Cerebellar cortex (tissue), 1 donor: ENCODE data around the gene SLC9A7.

Experiments
- DNase-seq: peaks from one replicate; pipeline ENCODE4 v3.0.0-alpha.2; 2015; ENCODE audit warnings: low spot score

The SLC9A7 gene

DNA sequence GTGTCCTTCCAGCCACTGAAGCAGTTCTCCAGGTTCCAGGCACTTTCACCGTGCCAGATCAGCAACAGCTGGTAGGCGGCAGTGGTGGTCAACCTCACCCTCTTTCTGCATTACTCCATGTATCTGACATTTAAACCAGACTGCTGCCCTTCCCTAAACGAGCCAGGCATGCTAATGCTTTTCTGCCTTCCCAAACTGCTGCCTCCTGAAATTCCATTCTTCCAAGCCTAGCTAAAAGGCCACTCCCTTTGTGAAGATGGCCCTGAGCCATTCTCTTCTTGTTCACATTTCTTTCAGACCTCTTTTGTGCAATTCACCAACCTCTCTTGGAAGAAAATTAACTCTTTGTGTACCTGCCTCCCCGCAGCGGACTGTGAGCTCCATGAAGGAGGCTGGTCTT, 111.7 kb downstream of the SLC9A7 start:
- no peak for DNase-seq

DNA sequence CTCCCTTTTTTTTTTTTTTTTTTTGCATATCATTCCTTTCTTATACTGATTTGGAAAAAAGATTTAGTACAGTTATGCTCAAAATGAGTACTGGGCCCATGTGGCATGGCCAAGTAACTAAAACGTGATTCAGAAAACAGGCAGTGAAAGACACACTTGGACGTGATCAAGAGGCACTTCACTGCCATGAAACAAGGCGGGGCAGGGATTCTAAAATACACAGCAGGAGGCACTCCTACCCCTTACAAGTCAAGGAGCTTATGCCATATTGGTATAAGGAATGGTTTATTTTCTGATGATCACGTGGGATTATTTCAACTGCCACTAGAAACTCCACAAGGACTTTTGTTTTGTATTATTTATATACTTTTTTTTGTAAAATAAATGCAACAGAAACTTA, 113.3 kb downstream of the SLC9A7 start:
- no peak for DNase-seq

DNA sequence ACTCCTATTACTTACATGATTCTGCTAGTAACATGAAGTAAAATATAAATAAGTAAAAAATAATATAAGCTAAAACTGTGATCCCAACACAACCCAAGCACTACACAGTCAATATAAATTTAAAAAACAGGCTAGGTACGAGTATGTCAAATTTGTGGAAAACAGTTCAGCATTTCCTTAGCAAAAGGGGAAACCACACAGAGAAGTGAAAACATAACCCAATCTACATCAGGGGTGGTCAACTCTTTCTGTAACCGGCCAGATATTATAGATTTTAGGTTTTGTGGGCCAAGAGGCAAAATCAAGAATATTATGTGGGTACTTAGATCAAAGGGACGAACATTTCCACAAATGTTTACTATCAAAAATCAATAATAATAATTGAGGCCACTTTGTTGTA, 115.3 kb downstream of the SLC9A7 start:
- DNase-seq, result no peak

DNA sequence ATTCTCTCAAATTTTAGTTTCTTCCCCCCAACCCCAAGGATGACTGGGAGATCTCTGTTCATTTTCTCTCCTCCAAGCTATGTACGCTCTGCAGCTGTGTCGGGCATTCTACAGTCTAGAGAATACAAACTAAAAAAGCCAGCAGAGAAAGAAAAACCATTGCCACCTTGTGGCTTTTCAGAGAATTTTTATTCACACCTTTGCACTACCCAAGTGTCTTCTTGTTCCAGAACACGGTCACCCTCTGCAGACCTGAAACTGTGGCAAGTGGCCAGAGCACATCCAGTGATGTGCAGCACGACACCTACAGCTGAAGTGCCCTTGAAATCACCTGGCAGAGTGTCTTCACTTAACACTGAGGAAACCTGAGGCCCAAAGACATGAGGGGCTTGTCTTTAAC, 116.8 kb downstream of the SLC9A7 start:
- peak; percentile 31 for DNase-seq

DNA sequence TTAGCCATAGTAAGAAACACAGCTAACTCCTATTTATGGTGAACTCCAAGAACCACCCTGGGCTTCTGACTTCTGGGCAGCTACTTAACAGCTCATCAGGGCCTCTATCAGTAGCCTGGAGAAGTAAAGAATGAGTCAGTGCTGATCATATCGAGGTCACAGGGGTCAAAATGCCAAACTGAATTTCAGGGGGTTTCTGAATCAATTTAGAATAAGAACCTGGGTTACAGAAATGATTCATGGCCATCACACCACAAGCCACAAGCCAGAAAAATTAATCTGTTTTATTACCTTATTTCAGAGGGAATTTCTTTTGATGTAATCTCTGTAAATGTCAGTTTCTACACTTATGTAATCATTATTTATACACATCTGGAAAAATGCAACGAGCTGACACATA, 121.0 kb downstream of the SLC9A7 start:
- no peak for DNase-seq

DNA sequence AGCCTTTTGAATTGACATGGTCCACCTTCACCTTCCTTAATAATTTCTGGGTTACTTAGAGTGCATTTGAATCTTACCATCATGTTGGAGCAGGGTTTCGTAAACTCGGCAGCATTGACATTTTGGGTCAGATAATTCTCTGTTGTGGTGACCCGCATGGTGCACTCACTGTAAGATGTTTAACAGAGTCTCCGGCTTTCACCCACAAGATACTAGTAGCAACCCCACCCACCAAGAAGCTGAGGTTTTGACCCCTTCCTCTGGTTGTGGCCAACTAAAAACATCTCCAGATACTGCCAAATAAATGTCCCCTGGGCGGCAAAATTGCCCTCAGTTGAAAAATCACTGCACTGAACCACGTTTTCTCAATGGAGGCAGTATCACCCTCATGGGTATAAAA, 122.7 kb downstream of the SLC9A7 start:
- no peak for DNase-seq

DNA sequence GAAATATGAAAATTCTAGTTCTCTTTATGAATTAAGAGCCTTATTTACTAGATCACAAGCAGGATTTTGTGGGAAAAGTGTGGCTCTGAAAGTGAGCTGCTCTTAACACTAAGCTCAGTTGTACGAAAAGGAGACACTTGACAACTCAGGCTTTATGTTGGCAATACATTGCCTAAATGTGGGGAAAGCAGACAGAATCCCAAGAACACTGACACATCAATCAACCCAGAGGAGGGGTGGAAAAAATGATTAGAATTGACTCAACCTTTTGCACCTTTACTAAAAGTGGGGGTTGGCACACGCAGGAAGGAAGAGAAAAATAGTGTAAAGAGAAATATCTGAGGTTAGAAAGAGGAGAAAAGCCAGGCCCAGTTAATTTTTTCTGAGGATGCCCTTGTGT, 123.7 kb downstream of the SLC9A7 start:
- no peak for DNase-seq

DNA sequence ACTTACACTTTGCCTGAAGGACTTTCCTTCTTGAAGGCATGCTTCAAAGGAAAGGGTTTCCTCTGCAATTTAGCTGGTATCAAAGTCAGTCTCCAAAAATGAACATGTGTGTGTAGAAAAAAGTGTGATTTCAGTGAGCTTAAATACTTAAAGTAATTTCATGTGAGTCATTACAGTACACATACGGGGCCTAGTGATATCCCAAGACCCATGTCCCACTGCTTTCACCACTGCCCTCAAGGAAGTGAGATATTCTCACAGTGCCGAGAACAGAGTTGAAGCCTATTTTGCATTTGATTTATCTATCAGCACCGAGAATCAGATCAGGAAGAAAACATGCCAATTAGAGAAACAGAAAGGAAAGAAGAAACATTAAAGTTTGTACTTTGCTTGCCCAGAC, 124.3 kb downstream of the SLC9A7 start:
- DNase-seq, result no peak

DNA sequence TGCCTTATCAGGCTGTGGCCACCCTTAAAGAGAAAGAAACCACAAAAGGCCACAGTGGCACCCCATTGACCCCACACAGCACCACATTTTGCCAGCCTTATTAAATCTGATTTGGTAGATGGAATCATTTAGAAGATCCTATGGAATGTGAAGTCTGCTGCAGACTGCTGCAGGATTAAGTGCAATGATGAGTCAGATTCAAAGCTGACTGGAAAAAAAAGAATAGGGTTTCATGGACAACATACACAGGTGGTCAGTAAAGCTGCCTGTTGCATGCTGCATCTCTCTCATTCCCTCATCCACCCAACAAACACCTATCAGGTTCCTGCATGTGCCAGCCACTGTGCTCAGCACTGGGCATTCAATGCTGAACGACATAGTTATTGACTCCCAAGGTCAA, 128.8 kb downstream of the SLC9A7 start:
- DNase-seq, result no peak

DNA sequence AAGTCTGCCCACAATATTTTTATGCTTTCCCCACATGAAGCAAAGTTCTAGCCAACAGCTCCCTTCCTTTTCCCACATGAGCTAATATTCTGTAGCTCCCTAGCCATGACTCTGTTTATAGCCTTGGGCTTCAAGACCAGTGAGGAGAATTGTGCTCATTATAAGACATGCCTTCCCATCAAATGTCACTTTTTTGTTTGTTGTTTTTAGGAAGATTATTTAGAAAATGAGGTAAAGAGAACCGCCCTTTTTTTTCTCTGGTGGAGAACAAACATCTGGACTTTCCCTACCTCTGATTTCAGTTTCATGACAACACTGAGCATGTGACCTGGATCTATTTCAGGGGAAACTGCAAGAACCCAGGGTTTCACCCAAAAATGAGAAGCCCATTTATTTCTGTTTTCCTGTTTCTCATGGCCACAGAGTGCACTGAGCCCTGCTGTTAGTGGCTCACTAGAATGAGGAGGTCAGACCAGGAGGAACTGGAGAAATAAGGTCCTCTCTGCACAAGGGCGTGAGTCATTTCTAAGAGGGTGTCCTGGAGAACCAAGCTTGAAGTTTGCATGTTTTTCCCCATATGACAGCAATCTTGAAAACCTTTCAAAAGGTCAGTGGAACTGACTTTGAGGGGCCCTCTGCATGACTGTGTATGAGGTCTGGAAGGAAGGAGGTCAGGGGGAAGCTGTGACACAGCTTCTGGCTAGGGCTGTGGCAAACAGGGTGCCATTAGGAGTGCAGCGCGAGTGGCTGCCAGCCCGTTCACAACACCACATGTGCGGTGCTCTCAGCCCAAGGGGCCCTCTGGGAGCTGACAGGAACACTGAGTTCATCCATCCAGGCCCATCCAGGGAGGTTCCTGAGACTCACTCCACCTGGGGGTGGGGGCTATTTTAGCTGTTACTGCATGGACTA, 130.2 kb downstream of the SLC9A7 start:
- no peak for DNase-seq

DNA sequence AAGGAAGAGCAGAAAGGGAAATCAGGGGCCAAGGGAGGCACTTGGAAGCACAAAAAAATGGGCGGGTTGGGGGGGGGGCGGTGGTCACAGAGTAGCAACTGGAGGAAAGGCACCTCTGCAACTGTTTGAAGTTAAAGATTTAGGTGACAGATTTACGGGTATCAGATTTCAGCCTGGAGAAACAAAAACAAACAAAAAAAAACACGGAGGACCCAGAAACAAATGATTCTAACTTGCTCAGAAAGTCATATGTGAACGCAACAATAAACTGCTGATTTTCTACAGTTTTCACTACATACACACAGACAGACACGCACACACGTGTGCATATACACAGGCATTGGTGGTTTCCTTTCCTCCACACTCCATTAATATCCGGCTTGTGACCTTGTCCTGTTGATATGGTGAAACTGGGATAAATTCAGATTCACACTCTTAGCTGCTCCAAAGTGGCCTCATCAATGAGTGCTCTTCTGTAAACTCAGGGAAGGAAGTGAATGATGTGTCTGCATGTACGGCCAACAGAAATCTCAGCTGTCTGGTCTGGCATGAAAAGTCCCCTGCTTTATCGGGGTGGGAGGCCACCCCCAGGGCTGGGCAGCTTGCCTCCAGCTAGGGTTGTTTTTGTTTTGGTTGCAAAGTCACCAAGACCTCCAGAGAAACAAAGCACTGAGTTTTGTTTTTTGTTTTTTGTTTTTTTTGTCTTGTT, 131.1 kb downstream of the SLC9A7 start:
- DNase-seq, result no peak

DNA sequence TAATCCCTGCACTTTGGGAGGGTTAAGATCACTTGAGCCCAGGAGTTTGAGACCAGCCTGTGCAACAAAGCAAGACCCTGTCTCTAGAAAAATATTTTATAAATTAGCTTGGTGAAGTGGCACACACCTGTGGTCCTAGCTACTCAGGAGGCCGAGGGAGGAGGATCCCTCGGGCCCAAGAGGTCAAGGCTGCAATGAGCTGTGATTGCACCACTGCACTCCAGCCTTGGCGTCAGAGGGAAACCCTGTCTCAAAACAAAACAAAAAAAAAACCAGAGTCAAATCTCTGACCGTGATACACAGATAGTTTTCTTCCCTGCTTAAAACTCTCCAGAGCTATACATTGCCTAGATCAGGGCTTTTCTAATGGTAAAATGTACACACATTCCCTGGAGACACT, 131.9 kb downstream of the SLC9A7 start:
- DNase-seq, result no peak

DNA sequence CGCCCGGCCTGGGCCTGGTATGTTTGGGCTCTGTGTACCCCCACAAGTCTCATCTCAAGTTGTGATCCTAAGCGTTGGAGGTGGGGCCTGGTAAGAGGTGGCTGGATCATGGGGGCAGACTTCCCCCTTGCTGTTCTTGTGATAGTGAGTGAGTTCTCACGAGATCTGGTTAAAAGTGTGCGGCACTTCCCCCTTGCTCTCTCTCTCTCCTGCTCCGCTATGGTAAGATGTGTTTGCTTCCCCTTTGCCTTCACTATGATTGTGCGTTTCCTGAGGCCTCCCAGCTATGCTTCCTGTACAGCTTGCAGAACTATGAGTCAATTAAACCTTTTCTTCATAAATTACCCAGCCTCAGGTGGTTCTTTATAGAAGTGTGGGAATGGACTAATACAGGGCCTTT, 132.4 kb downstream of the SLC9A7 start:
- no peak for DNase-seq

DNA sequence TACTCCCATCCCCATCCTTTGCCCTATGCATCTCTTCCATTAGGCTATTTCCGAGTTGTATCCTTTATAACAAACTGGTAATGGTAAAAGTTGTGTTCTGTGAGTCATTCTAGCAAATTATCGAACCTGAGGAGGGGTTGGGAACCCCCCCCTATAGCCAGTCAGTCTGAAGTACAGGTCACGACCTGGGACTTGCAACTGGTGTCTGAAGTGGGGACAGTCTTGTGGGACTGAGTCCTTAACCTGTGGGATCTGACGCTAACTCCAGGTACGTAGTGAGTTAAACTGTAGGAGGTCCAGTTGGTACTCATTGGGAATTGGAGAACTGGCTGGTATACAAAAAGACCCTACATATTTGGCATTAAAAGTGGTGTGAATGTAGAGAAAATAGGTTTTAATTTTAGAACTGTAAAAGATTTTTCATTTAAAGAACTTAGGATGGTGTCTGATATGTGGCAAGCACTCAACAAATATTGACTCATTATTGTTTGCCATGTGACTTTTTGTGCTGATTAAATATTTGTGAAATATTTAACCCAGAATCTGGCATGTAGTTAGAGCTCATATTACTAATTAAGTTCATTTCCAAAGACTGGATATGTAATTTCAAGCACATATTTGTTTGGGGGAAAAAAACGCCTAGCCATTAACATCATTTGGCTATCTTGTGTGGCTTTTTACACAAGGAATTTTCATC, 134.7 kb downstream of the SLC9A7 start:
- DNase-seq, result no peak

DNA sequence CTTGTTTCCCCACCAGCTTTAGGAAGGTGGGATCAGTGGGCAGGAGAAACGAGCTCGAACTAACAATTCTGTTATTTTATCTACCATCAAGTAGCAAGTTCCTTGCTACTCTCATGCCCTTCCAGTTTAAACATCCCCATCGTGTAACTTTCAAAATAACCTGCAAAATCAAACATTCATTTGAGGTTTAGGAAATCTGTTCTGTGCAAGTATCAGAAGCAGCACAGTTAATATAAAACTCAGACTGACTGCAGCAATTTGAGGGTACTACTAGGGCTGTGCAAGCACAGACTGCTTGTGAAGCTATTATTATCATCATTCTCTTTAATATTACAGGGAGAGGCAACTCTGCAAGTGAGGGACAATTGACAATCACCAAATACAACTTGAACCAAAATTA, 137.3 kb downstream of the SLC9A7 start:
- no peak for DNase-seq

DNA sequence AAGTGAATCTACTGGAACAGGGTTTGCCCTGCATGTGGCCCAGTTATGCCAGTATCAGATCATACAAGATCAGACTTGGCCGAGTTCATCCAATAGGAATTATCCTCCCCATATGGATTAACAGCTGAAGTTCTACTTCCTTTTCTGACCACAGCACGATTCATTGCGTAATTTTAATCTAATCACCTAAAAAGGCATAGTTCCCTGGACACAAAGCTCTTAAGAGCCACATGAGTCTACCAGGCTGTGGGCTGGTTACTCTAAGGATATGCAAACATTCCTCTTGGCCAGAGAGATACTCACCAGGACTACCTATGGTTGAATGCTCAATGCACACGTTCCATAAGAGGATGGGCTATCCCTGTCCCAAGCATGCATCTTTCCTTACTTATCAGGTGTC, 138.4 kb downstream of the SLC9A7 start:
- no peak for DNase-seq

DNA sequence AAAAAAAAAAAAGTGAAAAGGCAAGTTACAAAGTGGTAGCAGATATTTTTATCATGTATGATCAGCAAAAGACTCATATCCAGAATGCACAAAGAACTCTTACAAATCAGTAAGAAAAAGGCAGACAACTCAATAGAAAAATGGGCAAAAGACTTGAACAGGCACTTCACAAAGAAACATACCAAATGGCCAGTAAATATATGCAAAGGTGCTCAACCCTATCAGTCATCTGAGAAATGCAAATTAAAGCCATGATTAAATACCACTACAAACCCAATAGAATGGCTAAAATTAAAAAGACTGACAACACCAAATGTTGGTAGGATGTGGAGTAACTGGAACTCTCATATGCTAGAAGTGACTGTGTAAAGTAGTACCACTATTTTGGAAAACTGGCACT, 140.0 kb downstream of the SLC9A7 start:
- no peak for DNase-seq

DNA sequence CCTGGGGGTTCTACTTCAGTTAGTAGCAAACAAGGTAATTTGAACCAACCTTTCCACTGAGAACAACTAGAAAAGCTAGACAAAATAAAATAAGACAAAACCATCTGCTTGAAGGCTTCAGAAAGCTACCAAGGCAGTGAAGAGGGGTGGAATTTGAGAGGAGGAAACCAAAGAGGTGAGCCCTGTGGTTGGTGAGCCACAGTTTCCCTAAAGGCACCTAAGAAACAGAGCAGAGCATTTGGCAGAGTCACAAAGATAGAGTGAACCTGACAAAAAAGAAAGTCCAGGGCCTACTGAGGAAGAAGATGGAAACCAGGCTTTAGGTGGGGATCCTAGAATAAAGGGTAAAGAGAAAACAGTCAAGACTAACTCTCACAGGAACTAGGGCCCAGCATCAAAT, 141.0 kb downstream of the SLC9A7 start:
- no peak for DNase-seq

DNA sequence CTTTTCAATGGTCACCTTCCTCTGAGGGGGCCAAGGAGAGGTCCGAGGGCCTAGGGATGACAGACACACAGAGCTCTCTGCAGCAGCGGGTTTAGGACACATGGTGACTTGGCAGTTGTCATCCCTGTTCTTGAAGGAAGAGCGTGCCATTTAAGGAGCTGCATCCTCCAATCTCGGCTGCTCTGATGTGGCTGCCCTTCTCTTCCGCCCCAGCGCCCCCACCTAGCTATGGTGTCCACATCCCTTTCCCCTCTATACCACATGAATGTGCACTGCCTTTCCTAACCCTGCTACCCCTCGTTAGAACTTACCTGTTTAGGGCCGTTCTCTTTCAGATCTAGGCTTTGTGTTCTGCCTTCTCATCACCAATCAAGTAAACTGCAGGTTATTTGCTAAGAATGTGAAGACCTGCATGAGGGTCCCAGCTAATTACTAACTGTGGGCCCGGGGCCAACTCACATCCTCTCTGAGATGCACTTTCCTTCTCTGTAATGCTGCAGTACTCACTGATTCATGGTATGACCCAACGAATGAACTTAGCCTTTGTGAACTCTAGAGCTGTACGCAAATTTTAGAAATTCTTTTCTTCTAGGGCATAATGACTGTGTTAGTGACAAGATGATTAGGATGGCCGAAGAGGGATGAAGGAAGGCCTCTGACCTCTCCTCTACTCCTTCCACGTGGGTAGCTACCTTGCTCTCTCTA, 147.1 kb downstream of the SLC9A7 start:
- no peak for DNase-seq

DNA sequence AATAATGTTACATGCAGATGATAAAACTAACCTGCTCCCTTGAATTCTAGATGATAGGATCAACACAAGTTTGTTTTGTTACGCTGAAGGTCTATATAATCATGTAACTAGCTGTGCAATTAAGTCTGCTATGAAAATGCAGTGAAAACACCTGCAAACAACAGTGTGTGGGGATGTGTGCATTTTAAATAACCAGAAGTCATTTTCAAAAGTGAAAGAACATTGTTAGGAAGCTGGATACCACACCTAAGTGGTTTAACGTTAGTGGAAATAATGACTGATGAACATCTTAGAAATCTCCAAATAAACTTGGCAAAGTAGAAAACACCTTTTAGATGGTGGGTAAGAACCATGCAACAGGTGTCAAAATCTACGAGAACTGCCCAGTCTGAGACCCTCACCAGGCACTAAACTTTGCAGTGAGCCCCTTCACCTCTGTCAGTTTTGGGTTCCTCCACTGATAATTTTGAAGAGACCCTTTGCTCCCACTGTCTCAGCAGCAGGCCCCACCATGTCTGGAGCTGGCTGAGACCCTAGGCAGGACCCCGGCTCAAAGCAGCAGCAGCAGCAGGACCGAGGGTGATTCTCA, 148.8 kb downstream of the SLC9A7 start:
- DNase-seq, result no peak

DNA sequence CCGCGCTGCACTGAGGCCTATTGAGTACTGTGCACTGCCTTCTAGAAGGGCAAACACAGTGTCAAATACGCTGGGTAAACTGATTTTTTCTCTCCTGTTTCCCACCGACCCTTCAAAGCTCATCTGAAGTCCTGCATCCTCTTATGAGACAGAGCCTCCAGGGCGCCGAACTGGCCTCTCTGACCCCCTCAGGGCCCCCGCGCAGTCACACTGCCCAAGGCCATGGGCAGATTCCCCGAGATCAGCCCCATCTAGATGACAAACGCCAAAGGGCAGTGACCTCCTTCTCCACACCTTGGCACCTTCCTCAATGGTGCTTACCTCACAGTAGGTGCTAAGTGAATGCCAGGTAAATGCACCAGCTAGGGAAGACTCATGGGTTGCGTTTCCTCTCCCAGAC, 151.0 kb downstream of the SLC9A7 start:
- DNase-seq, result no peak
